GM18873 (cell line): ENCODE measurements around the gene P2RY8.
"Not testable (repeated sequence)": the region's sequence is repeated elsewhere in the genome, so short reads cannot be mapped to it uniquely, and the experiment has no call there.

Experiments
- ATAC-seq: cut with Tn5 transposase; IDR thresholded peaks from one replicate; pipeline ENCODE4 v1.9.1; 2021; ENCODE audit warnings: mild to moderate bottlenecking, moderate library complexity, moderate number of reproducible peaks; ENCODE audit not compliant: unreplicated experiment, low FRiP score

P2RY8 gene

DNA sequence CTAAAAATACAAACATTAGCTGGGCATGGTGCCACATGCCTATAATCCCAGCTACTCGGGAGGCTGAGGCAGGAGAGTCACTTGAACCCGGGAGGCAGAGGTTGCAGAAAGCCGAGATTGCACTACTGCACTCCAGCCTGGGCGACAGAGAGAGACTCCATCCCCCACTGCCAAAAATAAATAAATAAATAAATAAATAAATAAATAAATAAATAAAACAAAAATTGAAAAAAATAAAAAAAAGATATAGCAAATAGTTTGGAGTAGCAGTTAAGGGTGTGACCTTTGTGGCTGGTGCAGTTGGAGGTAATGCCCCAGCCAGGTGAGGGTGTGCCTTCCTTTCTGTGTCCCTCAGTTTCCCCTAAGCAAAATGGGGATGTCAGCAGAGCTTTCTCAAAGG lies 14.1 kb downstream of the P2RY8 start:
- ATAC-seq: not testable (repeated sequence)

DNA sequence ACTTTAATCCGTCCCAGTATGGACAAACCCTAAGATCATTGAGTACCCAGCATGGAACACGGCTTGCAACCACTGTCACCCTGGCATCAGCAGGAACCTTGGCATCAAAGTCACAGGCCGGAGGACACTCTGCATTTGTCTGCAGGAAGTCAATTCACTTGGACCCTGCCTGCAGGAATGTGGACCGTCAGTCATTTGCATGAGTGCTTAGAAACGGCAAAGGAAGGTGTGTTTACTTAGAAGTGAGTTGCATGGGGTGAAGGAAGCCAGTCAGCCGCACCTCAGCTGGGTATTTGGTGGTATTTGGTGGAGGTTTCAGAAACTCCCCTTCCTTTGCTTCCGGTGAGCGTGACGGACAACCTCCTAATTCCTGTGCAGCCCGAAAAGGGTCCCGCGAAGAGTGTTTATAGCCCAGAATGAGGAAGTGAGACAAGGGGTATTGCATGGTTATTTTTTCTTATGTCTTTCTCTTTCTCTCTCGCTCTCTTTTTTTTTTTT lies 15.5 kb downstream of the P2RY8 start:
- peak; percentile 91 for ATAC-seq

DNA sequence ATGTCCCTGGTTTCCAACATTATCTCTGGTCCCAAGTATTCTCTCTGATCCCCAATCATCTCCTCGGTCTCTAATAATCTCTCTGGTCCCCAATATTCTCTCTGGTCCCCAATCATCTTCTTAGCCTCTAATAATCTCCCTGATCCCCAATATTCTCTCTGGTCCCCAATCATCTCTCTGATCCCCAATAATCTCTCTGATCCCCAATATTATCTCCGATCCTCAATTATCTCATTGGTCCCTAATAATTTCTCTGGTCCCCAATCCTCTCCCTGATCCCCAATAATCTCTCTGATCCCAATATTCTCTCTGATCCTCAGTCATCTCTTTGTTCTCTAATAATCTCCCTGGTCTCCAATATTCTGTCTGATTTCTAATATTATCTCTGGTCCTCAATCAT lies 16.6 kb downstream of the P2RY8 start:
- no peak for ATAC-seq

DNA sequence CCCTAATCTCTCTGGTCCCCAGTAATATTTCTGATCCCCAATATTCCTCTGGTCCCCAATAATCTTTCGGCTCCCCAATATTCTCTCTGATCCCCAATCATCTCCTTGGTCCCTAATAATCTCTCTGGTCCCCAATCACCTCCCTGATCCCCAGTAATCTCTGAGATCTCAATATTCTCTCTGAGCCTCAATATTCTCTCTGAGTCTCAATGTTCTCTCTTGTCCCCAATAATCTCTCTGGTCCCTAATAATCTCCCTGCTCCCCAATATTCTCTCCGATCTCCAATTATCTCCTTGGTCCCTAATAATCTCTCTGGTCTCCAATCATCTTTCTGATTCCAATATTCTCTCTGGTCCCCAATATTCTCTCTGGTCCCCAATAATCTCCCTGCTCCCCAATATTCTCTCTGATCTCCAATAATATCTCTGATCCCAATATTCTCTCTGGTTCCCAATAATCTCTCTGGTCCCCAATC lies 17.9 kb downstream of the P2RY8 start:
- no peak for ATAC-seq

DNA sequence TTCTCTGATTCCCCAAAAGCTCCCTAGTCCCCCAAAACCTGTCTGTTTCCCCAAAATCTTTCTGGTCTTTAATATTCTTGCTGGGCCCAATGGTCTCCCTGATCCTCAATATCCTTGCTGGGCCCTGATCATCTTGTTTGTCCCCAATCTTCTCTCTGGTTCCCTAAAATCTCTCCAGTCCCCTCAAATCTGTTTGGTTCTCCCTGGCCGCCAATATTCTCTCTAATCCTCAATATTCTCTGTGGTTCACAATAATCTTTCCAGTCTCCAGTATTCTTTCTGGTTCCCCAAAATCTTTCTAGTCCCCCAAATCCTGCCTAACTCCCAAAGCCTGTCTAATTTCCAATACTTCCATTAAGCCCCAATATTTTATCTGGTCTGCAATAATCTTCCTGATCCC lies 18.5 kb downstream of the P2RY8 start:
- no peak for ATAC-seq

DNA sequence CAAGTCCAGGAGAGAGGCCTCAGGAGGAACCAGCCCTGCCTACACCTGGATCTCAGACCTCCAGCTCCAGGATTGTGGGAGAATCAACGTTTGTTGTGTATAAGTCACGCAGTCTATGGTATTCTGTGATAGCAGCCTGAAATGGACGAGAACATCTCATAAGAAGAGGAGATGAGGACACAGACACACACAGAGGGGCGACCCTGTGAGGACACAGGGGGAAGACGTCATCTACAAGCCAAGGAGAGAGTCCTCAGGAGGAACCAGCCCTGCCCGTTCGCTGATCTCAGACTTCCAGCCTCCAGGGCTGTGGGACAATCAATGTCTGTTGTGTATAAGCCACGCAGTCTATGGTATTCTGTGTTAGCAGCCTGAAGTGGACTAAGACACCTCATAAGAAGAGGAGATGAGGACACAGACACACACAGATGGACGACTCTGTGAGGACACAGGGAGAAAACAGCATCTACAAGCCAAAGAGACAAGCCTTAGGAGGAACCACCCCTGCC lies 20.3 kb downstream of the P2RY8 start:
- no peak for ATAC-seq

DNA sequence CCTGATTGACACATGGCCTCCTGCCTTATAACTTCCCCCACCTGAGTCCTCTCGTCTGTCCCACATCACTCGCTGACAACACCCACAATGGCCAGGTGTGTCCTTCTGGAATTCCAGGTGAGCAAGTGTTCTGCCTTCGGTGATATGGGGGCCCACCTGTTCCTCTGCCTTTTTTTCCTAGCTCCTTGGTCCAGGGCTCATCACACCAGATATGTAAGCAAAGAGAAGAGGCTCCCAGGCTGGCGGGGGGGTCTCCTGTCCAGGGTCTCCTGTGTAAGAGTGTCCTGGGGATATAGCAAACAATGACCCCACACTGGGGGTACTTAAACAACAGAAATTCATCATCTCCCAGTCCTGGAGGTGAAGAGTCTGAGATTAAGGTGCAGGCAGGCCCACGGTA lies 25.2 kb downstream of the P2RY8 start:
- ATAC-seq: no peak

DNA sequence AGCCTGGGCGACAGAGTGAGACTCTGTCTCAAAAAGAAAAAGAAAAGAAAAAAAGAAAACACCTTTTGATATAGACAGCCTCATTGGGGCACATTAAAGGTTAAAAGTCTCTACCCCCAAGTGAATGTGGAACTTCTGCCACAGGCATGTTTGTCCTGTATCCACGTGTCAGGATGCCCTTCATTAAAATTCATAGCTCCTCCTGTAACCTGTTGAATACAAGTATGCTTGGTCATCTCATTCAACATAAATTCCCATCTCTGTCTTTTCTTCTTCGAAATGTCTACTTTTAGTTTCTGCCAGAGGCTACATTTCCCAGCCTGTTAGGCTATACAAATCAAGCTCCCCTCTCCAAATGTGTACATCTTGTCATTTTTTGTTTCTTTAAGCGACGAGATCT lies 25.8 kb downstream of the P2RY8 start:
- no peak for ATAC-seq

DNA sequence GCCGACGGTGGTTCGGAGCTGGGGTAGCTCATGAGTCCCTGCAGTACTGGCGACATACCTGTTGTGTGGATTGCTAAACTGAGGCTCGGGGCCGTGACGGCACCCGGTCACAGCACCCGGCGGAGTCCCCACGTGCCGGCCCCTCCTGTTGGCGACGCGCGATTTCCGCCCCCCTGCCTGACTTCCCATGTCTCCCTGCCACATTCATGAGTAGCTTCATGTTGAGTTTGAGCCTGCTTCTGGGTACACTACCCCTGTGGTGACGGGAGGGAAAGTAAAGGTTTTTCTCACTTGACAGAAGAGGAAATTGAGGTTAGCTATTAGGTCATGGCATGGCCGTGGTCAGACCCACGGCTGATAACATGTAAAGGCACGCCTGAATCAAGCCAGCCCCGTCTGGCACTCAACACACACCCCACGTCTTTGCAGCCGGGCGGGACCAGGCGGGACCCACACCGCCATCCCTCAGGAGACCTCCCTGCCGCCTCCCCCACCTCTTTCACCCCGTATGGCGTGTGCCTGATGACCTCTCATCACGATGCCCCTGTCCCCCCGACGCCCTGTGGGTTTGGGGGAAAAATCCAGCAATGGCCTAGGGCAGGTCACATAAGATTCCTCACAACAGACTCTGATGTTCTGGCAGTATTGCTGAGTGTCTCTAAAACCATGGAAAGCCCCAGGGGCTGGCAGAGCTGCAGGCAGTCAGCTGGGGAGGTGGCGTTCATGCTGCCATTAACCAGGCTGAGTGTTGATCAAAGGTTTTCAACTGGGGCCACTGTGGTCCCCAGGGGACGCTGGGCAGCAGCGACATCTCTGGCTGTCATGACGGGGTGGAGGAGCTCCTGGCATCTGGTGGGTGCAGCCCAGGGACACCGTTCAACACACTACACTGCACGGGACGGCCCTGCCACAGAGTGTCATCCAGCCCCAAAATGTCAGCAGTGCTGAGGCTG lies 29.2 kb downstream of the P2RY8 start:
- ATAC-seq: peak; percentile 77

DNA sequence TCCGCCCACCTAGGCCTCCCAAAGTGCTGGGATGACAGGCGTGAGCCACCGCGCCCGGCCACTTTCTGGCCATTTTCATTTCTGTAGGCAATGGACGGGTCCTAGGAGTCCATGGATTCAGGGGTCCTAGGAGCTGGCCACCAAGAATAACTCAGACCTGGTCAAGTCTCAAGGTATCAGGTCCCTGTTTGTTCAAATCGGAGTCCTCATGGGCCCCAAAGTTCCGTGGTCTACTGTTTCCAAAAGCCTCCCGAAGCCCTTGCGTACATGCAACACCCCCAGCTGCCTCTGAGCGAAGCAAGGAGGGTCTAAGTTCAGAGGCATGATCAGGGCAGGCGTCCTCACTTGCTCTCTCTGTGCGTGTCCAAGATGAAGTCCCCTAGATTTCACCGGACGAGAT lies 30.1 kb downstream of the P2RY8 start:
- no peak for ATAC-seq

DNA sequence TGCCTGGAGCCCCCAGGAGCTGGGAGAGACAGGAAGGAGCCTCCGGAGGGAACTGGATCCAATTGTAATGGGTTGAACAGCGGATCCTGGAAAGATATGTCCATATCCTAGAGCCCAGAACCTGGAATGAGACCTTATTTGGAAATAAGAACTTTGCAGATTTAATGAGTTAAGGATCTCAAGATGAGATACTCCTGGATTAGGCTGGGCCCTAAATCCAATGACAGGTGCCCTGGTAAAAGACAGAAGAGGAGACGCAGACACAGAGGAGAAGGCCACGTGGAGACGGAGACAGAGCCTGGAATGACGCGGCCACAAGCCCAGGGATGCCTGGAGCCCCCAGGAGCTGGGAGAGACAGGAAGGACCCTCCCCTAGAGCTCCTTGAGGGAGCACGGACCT lies 34.1 kb downstream of the P2RY8 start:
- no peak for ATAC-seq

DNA sequence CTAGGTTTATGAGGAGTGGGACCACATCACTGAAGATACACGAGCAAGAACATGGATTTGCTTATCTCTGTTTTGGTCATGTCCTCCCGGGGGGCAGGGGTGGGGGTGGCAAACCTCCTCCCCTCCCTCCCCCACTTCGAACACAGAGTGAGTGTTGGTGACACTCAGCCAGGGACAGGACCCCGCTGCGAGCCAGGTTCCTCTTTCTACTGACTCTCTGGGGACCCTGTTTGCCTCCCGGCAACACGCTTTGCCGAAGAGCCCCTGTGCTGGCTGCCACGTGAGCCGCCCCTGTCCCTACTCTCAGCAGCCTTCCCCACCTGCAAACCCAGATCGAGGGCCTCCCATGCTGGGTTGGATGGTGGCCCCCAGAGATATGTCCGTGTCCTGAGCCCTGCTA lies 34.7 kb downstream of the P2RY8 start:
- peak; percentile 54 for ATAC-seq

DNA sequence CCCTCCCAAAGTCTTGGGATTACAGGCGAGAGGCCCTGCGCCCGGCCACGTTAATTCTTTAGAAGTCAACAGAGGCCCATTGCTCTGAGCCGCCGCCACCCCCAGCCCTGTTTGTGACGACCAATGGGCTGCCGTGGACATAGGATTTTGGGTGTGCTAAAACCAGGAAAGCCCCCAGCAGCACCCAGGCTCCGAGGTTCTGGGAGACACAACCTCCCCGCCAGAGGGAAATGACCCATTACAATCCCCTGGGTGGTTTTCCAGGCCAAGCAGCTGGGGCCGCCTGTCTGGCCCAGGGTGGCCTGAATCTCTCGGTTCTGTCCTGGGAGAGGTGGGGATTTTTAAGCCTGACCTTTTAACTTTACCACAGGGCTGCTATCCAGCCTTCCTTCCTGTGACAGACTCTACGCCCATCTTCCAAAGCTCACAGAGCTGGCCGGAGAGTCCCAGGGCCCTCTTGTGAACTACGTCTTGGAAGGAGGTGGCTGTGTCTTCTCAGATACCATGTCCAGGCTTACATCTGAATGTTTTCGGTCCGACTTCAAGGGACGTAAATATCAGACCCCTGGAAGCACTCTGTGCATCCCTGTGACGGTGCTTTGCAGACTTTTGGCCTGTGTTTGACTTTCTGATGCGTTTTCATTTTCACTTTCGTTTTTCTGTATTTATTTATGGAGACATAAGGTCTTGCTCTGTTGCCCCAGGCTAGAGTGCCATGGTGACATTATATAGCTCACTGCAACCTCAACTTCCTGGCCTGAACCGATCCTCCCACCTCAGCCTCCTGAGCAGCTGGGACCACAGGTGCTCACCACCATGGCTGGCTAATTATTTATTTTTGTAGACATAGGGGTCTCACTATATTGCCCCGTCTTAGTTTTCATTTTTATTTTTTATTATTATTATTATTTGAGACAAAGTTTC lies 36.0 kb downstream of the P2RY8 start:
- ATAC-seq: peak; percentile 73

DNA sequence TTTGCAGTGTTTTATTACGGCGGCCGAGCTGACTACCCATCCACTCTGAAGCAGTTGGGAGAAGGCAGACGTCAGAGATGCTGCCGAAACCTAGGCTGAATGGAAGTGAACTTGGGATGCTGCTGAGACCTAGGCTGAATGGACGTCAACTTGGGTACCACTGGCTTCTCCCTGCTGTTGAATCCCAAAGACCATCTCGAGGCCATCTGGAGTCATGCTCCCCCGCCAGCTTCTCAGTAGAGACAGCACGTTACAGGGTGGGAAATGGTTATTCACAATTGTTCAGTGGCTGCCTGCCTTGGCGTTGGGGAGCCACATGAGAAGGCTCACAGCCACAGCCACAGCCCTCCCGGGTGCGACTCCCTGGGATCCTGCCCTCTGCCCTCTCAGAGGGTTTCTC lies 40.9 kb downstream of the P2RY8 start:
- ATAC-seq: no peak

DNA sequence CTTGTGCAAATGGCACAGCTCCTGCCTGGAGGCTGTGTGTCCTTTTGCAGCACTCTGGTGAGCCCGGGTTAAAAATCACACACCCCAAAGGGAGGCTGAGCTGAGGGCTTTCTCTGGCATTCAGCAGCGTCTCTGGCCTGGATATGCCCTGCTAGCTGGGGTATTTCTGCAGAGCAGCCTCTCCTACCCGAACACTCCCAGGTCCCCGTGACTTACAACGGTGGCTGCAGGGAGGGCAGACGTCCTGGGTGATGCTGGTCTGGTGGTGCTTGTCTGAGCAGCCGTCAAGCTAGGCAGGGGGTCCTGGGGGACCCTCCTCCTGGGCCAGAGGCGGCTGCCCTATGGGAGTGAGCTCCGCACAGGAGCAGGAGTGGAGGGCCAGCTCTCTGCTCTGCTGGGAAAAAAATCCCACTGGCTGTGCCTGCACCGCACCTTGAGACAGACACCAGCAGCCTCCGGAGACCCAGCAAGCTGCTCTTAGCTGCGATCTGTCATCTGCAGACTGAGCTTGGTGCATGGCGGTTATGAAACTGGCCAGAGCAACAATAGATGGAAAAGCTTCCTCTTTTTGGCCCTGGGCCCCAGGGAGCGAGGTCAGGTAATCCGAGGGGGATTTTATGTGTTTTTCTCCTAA lies 43.0 kb downstream of the P2RY8 start:
- peak; percentile 56 for ATAC-seq

DNA sequence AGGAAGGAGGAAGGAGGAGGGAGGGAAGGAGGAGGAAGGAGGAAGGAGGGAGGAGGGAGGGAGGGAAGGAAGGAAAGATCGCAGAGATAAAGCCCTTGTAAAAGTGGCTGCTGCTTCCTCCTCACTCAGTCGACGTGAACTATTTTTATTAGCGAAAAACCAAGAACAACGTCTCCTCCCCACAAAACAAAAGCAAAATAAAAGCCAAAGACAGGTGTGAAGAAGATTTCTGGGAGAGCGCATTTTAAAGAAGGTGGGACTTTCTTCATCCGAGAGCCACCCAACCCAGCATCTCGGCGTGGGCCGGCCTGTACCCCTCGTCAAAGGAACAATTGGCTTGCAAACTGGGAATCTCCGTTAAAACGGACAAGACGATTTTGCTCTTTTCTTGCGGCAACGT lies 43.6 kb downstream of the P2RY8 start:
- peak; percentile 5 for ATAC-seq

DNA sequence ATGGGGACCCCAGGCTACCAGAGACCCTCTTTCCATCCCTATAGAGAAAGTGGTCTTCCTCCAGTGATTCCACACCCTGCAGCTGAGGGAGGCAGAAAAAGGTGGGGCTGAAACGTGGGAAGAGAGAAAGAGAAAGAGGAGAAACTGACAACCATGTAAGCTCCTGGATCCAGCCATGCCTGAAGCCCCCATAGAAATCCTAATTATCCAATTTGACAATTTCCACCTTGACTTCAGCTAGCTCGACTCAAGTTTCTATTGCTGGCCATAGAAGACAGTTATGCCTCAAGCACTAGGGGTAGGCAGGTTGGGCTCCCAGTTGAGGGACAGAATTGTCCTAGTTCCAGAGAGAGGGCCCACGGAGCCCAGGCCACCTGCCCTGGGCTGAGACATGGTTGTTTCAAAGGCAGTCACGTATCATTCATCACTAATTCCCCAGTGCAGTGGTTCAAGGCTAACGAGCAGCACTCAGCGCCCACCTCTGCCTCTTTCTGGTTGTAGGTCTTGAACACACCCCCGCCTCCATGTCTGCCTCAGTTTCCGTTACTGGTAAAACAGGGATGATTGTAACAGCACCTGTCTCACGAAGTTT lies 44.5 kb downstream of the P2RY8 start:
- no peak for ATAC-seq

DNA sequence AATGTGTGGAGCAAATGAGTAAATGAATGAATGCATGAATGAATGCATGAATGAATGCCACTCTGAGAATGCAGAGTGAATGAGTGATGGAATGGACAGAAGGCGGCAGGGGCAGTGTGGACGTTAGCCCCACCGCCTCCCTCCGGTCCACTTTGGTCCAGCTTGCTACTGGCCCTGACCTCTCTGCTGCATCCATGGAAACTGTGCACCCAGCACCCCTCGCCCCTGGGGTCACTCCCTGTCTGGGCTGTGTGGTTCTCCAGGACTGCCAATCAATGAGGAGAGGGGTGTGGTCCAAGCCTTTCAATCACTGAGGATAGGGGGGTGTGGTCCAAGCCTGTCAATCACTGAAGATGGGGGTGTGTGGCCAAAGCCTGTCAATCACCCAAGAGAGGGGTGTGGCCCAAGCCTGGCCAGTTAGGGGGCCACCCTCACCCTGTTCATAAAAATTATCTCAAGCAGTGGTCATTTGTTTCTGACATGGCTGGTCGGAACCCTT lies 45.1 kb downstream of the P2RY8 start:
- ATAC-seq: peak; percentile 56

DNA sequence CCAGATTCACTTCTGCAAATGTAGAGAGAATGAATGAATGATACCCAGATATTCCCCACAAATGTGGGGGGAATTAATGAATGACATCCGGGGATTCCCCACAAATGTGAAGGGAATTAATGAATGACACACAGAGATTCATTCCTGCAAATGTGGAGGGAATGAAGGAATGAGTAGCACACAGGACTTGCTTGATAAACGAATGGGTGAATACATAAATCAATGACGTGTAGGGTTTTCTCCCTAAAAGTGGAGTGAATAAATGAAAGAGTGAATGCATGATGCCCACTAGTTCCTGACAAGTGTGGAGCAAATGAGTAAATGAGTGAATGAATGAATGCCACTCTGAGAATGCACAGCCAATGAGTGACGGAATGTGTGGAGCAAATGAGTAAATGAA lies 45.7 kb downstream of the P2RY8 start:
- not testable (repeated sequence) for ATAC-seq

DNA sequence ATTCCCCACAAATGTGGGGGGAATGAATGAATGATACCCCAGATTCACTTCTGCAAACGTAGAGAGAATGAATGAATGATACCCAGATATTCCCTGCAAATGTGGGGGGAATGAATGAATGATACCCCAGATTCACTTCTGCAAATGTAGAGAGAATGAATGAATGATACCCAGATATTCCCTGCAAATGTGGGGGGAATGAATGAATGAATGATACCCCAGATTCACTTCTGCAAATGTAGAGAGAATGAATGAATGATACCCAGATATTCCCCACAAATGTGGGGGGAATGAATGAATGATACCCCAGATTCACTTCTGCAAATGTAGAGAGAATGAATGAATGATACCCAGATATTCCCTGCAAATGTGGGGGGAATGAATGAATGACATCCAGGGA lies 46.3 kb downstream of the P2RY8 start:
- ATAC-seq: not testable (repeated sequence)
